K562 (cell line): ENCODE results near the gene FAM149A. TPM values are rescaled to one million over a fixed set of nuclear protein-coding genes. Genes with fewer than 3 reads are reported as not detected.

ENCODE experiments used
- ATAC-seq: fragments of 200-7000 bp; cut with Tn5 transposase; 3 replicates; pipeline ENCODE4 v1.9.1; 2020; ENCODE audit warnings: moderate library complexity
- BruUV-seq: library from RNA; stranded (reverse); fragments of 400-500 nt; replicated peaks from 2 replicates; lab custom pipeline; 2021; lab: Mats Ljungman, UMichigan
- CTCF ChIA-PET: fragments of 300-600 bp; formaldehyde crosslinking; extraction: SDS; loops from one replicate; lab custom pipeline; 2021; ENCODE audit warnings: low intra/inter-chr PET ratio; lab: Yijun Ruan, JAX
- POLR2A ChIA-PET: fragments of 300-600, 350-650 bp; sonication (Branson Sonifier 250); formaldehyde crosslinking; extraction: SDS; loops from one replicate; lab custom pipeline; 2021; ENCODE audit warnings: antibody characterized with exemption, inconsistent platforms; lab: Yijun Ruan, JAX
- DNase-seq, 4 experiments: peaks; one replicate each; pipeline versions ENCODE4 v3.0.0 to v3.0.0-alpha.2; 2011 to 2018; ENCODE audit warnings: low spot score in 3 of 4, mixed read lengths in 3 of 4; ENCODE audit errors: extremely low read depth in 1 of 4
- FAIRE-seq: peaks from 2 replicates; lab custom pipeline; 2011; peaks lifted over from hg19 to GRCh38; lab: Jason Lieb, UNC
- H2AFZ ChIP-seq: 2 replicates; pipeline ENCODE4 v1.6.0; 2011; ENCODE audit warnings: low read depth, low read length, control low read depth, inconsistent platforms
- H3K27ac ChIP-seq: fragments of 200-600 bp; 3 replicates; pipeline ENCODE4 v1.8.0; 2011; ENCODE audit warnings: low read depth, mild to moderate bottlenecking, control low read depth, inconsistent platforms, low read length, moderate library complexity, mixed read lengths; ENCODE audit errors: extremely low read depth
- H3K27me3 ChIP-seq, 2 experiments: fragments of 300-600 bp in 1 of 2; 2 replicates in 1 of 2; 3 replicates in 1 of 2; pipeline versions ENCODE4 v1.6.0 to v1.8.0; 2011; ENCODE audit warnings: inconsistent platforms in 2 of 2, low read length in 2 of 2, mild to moderate bottlenecking in 1 of 2, mixed read lengths in 1 of 2, moderate library complexity in 1 of 2; ENCODE audit not compliant: control insufficient read depth in 2 of 2, insufficient read depth in 2 of 2
- H3K36me3 ChIP-seq: fragments of 300-600 bp; 3 replicates; pipeline ENCODE4 v1.8.0; 2011; ENCODE audit warnings: mild to moderate bottlenecking, low read length, inconsistent platforms; ENCODE audit not compliant: control insufficient read depth, insufficient read depth
- H3K4me1 ChIP-seq, 2 experiments: fragments of 200-600 bp in 1 of 2; replicated peaks in 1 of 2; 2 replicates in 1 of 2; 3 replicates in 1 of 2; pipeline versions ENCODE4 v1.5.1 to v1.8.0; 2011; ENCODE audit warnings: inconsistent platforms in 2 of 2, low read length in 2 of 2, mild to moderate bottlenecking in 1 of 2, mixed read lengths in 1 of 2, moderate library complexity in 1 of 2; ENCODE audit not compliant: control insufficient read depth in 2 of 2, insufficient read depth in 2 of 2
- H3K4me2 ChIP-seq: 2 replicates; pipeline ENCODE4 v1.6.1; 2011; ENCODE audit warnings: low read length, control low read depth, inconsistent platforms, mixed read lengths; ENCODE audit not compliant: insufficient read depth
- H3K4me3 ChIP-seq: fragments of 200-600 bp; sonication (generic), shearing (Covaris generic); 2 replicates; pipeline ENCODE4 v1.5.1; 2016; ENCODE audit warnings: control low read depth, inconsistent platforms
- H3K79me2 ChIP-seq: fragments of 200-600 bp; 3 replicates; pipeline ENCODE4 v1.8.0; 2011; ENCODE audit warnings: low read length, inconsistent platforms; ENCODE audit not compliant: control insufficient read depth, insufficient read depth
- H3K9ac ChIP-seq, 2 experiments: 2 replicates each; pipeline versions ENCODE4 v1.6.0 to v1.6.1; 2011; ENCODE audit warnings: low read depth in 2 of 2, low read length in 2 of 2, control low read depth in 1 of 2, inconsistent platforms in 1 of 2, mild to moderate bottlenecking in 1 of 2, mixed read lengths in 1 of 2; ENCODE audit not compliant: insufficient read depth in 1 of 2
- H3K9me1 ChIP-seq: one replicate; pipeline ENCODE4 v1.6.0; 2011; ENCODE audit warnings: inconsistent platforms, mild to moderate bottlenecking, low read length, moderate library complexity; ENCODE audit not compliant: control insufficient read depth, insufficient read depth
- H3K9me3 ChIP-seq: replicated peaks from 2 replicates; pipeline ENCODE4 v1.5.1; 2011; ENCODE audit warnings: low read depth, low read length, inconsistent platforms; ENCODE audit not compliant: control insufficient read depth, insufficient read depth
- H4K20me1 ChIP-seq: replicated peaks from 2 replicates; pipeline ENCODE4 v1.6.1; 2011; ENCODE audit warnings: low read length, inconsistent platforms, mixed read lengths; ENCODE audit not compliant: control insufficient read depth, insufficient read depth
- ATF7 ChIP-seq: fragments of 450-650 bp; IDR thresholded peaks from 2 replicates; pipeline ENCODE4 v1.7.1; 2014; ENCODE audit warnings: mild to moderate bottlenecking, moderate library complexity
- NEUROD1 ChIP-seq: fragments of 150-350 bp; IDR thresholded peaks from 2 replicates; pipeline ENCODE4 v1.6.1; 2014; ENCODE audit warnings: borderline replicate concordance, low read length, low read depth; ENCODE audit not compliant: partially characterized antibody
- OTX1 ChIP-seq: fragments of 450-650 bp; formaldehyde crosslinking; IDR thresholded peaks from 2 replicates; pipeline ENCODE4 v1.4.0; 2022; ENCODE audit warnings: mild to moderate bottlenecking
- TCF3 ChIP-seq: sonication (generic); formaldehyde crosslinking; IDR thresholded peaks from 2 replicates; pipeline ENCODE4 v1.4.0; 2020; ENCODE audit warnings: mild to moderate bottlenecking, missing genetic modification reagents
- TCF7L2 ChIP-seq: fragments of 150-350 bp; IDR thresholded peaks from 2 replicates; pipeline ENCODE4 v1.6.1; 2016; ENCODE audit warnings: low read depth, mild to moderate bottlenecking, low read length, moderate library complexity
- ZBTB34 ChIP-seq: fragments of 250-450 bp; sonication (Bioruptor Pico); IDR thresholded peaks from 2 replicates; pipeline ENCODE4 v1.8.0; 2021; ENCODE audit warnings: mild to moderate bottlenecking, moderate library complexity
- ZNF174 ChIP-seq: fragments of 250-450 bp; sonication (Bioruptor Pico); IDR thresholded peaks from 2 replicates; pipeline ENCODE4 v1.4.0; 2020; ENCODE audit warnings: mild to moderate bottlenecking
- ZNF277 ChIP-seq: fragments of 250-450 bp; sonication (Bioruptor Pico); IDR thresholded peaks from 2 replicates; pipeline ENCODE4 v1.8.0; 2022; ENCODE audit warnings: inconsistent platforms, mild to moderate bottlenecking, moderate library complexity, borderline replicate concordance
- ZNF655 ChIP-seq: fragments of 250-450 bp; sonication (Bioruptor Pico); IDR thresholded peaks from 2 replicates; pipeline ENCODE4 v1.5.0; 2021
- WGBS: fragments of 100-300 bp; shearing (Covaris generic); methylation state at CpG from one replicate; pipeline ENCODE4 v1.1.6; 2016; ENCODE audit warnings: low coverage, mixed read lengths; ENCODE audit not compliant: insufficient coverage; ENCODE audit errors: missing lambda C conversion rate; 5-methylcytosine and 5-hydroxymethylcytosine counted together
- in situ Hi-C: fragments of 300-500 bp; cut with MboI; formaldehyde crosslinking; loops from 4 replicates; pipeline ENCODE4 v1.15.0; 2018; ENCODE audit warnings: inconsistent platforms, mixed read lengths
- intact Hi-C: fragments of 100-400 bp; cut with micrococcal nuclease; formaldehyde crosslinking; loops from 2 replicates; pipeline ENCODE4 v1.14.2; 2022
- polyA plus RNA-seq, 8 experiments: library from polyadenylated mRNA; depleted of rRNA in 4 of 8; stranded (reverse) in 5 of 8; unstranded in 3 of 8; fragments of >200 nt; fragmentation: Nextera tagmentation in 2 of 8; fragmentation: Illumina TruSeq in 1 of 8; extraction: Ambion mirVana in 2 of 8; extraction: Trizol in 1 of 8; gene quantifications; 2 replicates each; pipeline versions ENCODE4 v1.2.1 to v1.2.3, GENCODE V29; 2011 to 2014; ENCODE audit warnings: inconsistent platforms in 1 of 8, missing spikeins in 1 of 8
- total RNA-seq, 7 experiments: library from RNA; depleted of rRNA in 6 of 7; stranded (reverse); fragments of >200 nt in 6 of 7; fragmentation: Illumina TruSeq in 2 of 7; extraction: Trizol in 2 of 7; gene quantifications; 2 replicates each; pipeline versions ENCODE4 v1.2.1 to v1.2.3, GENCODE V29; 2011 to 2021; ENCODE audit warnings: low replicate concordance in 1 of 7
- TF ChIP-seq, protein P1 (sequence below): fragments of 250-450 bp; sonication (Bioruptor Pico); IDR thresholded peaks from 2 replicates; pipeline ENCODE4 v1.5.0; 2022; ENCODE audit warnings: mild to moderate bottlenecking

Gene FAM149A
- total and polyA plus RNA-seq, 9 of the 15 experiments (the other 6 are each of a cell fraction or from before 2014, with no cell fraction given), result not detected

DNA sequence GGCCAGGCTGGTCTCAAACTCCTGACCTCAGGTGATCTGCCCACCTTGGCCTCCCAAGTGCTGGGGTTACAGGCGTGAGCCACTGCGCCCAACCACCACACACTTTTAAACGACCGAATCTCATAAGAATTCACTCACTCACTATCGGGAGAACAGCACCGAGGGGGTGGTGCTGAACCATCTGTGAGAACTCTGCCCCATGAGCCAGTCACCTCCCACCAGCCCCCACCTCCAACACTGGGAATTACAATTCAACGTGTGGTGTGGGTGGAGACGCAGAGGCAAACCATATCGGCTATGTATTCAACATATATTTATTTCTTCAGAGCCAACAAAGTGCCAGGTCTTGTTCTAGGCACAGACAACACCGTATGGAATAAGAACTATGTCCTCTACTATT is 32.0 kb upstream of the FAM149A start:
- no peak overlapping the region for H3K4me2 ChIP-seq
- H3K9ac ChIP-seq, result no peak overlapping the region
- DNase-seq, result no peak
- no TSS peak for BruUV-seq
- H3K79me2 ChIP-seq, result no peaks in the 10 kb centered on the region
- peaks cover 3 to 13% of the 10 kb centered on the region in 2 experiments for H3K27me3 ChIP-seq
- FAIRE-seq, result no peak
- WGBS, result 2% methylated on average over 10 of the region's 10 CpGs
- in situ Hi-C loops (no loop called here), intact Hi-C loops (no loop called here)
- no peaks in the 10 kb centered on the region for H3K4me1 ChIP-seq
- ChIA-PET CTCF (no interaction called here), POLR2A (no interaction called here)
- no peak for ATAC-seq
- no peak overlapping the region for H3K27ac ChIP-seq
- no peak overlapping the region for H2AFZ ChIP-seq
- no peaks in the 10 kb centered on the region for H3K9me1 ChIP-seq
- H3K36me3 ChIP-seq, result no peaks in the 10 kb centered on the region
- H3K4me3 ChIP-seq, result no peak overlapping the region
- TF ChIP-seq ATF7, result no peak
- no peak for TF ChIP-seq TCF7L2
- no peaks in the 10 kb centered on the region for H3K9me3 ChIP-seq
- no peaks in the 10 kb centered on the region for H4K20me1 ChIP-seq

DNA sequence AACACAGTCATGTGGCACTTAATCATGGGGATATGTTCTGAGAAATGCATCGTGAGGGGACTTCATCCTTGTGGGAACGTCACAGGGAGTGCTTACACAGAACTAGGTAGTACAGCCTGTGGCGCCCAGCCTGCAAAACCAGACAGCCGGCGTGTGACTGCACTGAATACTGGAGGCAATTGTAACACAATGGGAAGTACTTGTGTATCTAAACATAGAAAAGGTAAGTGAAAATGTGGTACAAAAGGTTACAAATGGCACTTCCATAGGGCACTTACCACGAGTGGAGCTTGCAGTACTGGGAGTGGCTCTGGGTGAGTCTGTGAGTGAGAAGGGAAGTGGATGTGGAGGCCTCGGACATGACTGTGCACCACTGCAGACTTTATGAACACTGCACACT is 30.3 kb upstream of the FAM149A start:
- no peaks in the 10 kb centered on the region for H4K20me1 ChIP-seq
- H3K27me3 ChIP-seq, result peaks cover 3 to 12% of the 10 kb centered on the region in 2 experiments
- POLR2A ChIA-PET, result no interaction called here
- H3K4me1 ChIP-seq, result no peaks in the 10 kb centered on the region
- CTCF ChIA-PET, result no interaction called here
- WGBS, result 3% methylated on average over 7 of the region's 7 CpGs
- H3K9ac ChIP-seq, result no peak overlapping the region
- no peaks in the 10 kb centered on the region for H3K9me1 ChIP-seq
- in situ Hi-C loops, result no loop called here
- H2AFZ ChIP-seq, result no peak overlapping the region
- BruUV-seq, result no TSS peak
- no peak overlapping the region for H3K4me3 ChIP-seq
- intact Hi-C loops, result no loop called here
- no peaks in the 10 kb centered on the region for H3K79me2 ChIP-seq
- FAIRE-seq (no peak), DNase-seq (no peak), ATAC-seq (peak; percentile 48; the same call in 1 of the 3 replicates)
- no peaks in the 10 kb centered on the region for H3K36me3 ChIP-seq
- H3K9me3 ChIP-seq, result no peaks in the 10 kb centered on the region
- no peak overlapping the region for H3K27ac ChIP-seq
- H3K4me2 ChIP-seq, result no peak overlapping the region
- TF ChIP-seq OTX1 (CRISPR knock-in tag), result no peak
- no peak for TF ChIP-seq ZNF174 (CRISPR knock-in tag)
- no peak for TF ChIP-seq ZNF277
- no peak for TF ChIP-seq ZNF655
- TF ChIP-seq TCF3 (CRISPR knock-in tag), result no peak
- no peak for TF ChIP-seq NEUROD1
- no peak for TF ChIP-seq ZBTB34
- TF ChIP-seq, protein P1, sequence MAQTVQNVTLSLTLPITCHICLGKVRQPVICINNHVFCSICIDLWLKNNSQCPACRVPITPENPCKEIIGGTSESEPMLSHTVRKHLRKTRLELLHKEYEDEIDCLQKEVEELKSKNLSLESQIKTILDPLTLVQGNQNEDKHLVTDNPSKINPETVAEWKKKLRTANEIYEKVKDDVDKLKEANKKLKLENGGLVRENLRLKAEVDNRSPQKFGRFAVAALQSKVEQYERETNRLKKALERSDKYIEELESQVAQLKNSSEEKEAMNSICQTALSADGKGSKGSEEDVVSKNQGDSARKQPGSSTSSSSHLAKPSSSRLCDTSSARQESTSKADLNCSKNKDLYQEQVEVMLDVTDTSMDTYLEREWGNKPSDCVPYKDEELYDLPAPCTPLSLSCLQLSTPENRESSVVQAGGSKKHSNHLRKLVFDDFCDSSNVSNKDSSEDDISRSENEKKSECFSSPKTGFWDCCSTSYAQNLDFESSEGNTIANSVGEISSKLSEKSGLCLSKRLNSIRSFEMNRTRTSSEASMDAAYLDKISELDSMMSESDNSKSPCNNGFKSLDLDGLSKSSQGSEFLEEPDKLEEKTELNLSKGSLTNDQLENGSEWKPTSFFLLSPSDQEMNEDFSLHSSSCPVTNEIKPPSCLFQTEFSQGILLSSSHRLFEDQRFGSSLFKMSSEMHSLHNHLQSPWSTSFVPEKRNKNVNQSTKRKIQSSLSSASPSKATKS (CRISPR knock-in tag), result no peak
